A673 (cell line): ENCODE measurements around the gene HDGF. TPM values are rescaled to one million over a fixed set of nuclear protein-coding genes. Genes with fewer than 3 reads are reported as not detected.
"Not testable (repeated sequence)": the region's sequence is repeated elsewhere in the genome, so short reads cannot be mapped to it uniquely, and the experiment has no call there.

Experiments used
- BruUV-seq: library from RNA; stranded (reverse); fragments of 400-500 nt; replicated peaks from 2 replicates; lab custom pipeline; 2021; lab: Mats Ljungman, UMichigan
- CTCF ChIA-PET: fragments of 300-600 bp; sonication (Branson Sonifier 250); formaldehyde crosslinking; loops from one replicate; lab custom pipeline; 2022; ENCODE audit warnings: antibody characterized with exemption; lab: Charles Lee
- POLR2A ChIA-PET: fragments of 300-600 bp; sonication (Branson Sonifier 250); formaldehyde crosslinking; loops from one replicate; lab custom pipeline; 2022; ENCODE audit warnings: antibody characterized with exemption; ENCODE audit not compliant: low non-redundant PET; lab: Charles Lee
- DNase-seq: peaks from one replicate; pipeline ENCODE4 v3.0.0-alpha.2; 2015; ENCODE audit warnings: low spot score
- H3K27ac ChIP-seq: fragments of 200-600 bp; sonication (generic); 2 replicates; pipeline ENCODE4 v1.5.1; 2016; ENCODE audit warnings: mixed run types, low read depth, mild to moderate bottlenecking, mixed read lengths, antibody characterized with exemption, low read length; ENCODE audit not compliant: poor library complexity, severe bottlenecking
- H3K27me3 ChIP-seq: fragments of 200-600 bp; sonication (generic); replicated peaks from 2 replicates; pipeline ENCODE4 v1.6.1; 2017; ENCODE audit warnings: mixed run types, low read depth, mild to moderate bottlenecking, mixed read lengths, antibody characterized with exemption, low read length; ENCODE audit not compliant: insufficient read depth, poor library complexity
- H3K36me3 ChIP-seq: fragments of 200-600 bp; sonication (generic); 2 replicates; pipeline ENCODE4 v1.6.1; 2016; ENCODE audit warnings: mixed run types, mild to moderate bottlenecking, mixed read lengths, antibody characterized with exemption, low read length; ENCODE audit not compliant: insufficient read depth, poor library complexity, severe bottlenecking
- H3K4me1 ChIP-seq: fragments of 200-600 bp; sonication (generic); 2 replicates; pipeline ENCODE4 v1.6.1; 2017; ENCODE audit warnings: mixed run types, mild to moderate bottlenecking, mixed read lengths, antibody characterized with exemption, low read length; ENCODE audit not compliant: insufficient read depth, poor library complexity, severe bottlenecking
- H3K4me3 ChIP-seq: fragments of 200-600 bp; sonication (generic); 2 replicates; pipeline ENCODE4 v1.5.1; 2016; ENCODE audit warnings: low read depth, mixed run types, mild to moderate bottlenecking, mixed read lengths, low read length; ENCODE audit not compliant: poor library complexity, severe bottlenecking
- H3K9me3 ChIP-seq: fragments of 200-600 bp; sonication (generic); 2 replicates; pipeline ENCODE4 v1.6.1; 2016; ENCODE audit warnings: mixed run types, low read depth, mild to moderate bottlenecking, mixed read lengths, antibody characterized with exemption, low read length; ENCODE audit not compliant: poor library complexity, severe bottlenecking
- CTCF ChIP-seq: fragments of 300-800, 200-600 bp; sonication (generic); conservative IDR thresholded peaks from 2 replicates; pipeline ENCODE4 v1.5.1; 2017; ENCODE audit warnings: low read depth, mild to moderate bottlenecking, antibody characterized with exemption, low read length, moderate library complexity, mixed read lengths
- EZH2 ChIP-seq: fragments of 200-600 bp; sonication (generic); IDR thresholded peaks from 2 replicates; pipeline ENCODE4 v1.6.1; 2017; ENCODE audit warnings: borderline replicate concordance, low read depth, mild to moderate bottlenecking, mixed read lengths, antibody characterized with exemption, low read length; ENCODE audit not compliant: poor library complexity, severe bottlenecking
- intact Hi-C: fragments of 100-400 bp; cut with micrococcal nuclease; formaldehyde crosslinking; loops from one replicate; pipeline ENCODE4 v1.10.0; 2022; ENCODE audit not compliant: unreplicated experiment
- total RNA-seq: library from RNA; stranded (reverse); gene quantifications from 2 replicates; pipeline ENCODE4 v1.2.3, GENCODE V29; 2021

HDGF gene
- total RNA-seq, 1 experiment from 2014 or later, result 536 TPM

- TF ChIP-seq EZH2 (no peak), CTCF (no peak)
- no peaks in the 10 kb centered on the region for H3K4me1 ChIP-seq
- H3K27me3 ChIP-seq, result no peaks in the 10 kb centered on the region
- H3K27ac ChIP-seq, result no peak overlapping the region
- no peak for DNase-seq
- no peaks in the 10 kb centered on the region for H3K36me3 ChIP-seq
- intact Hi-C loops, result no loop called here
- CTCF ChIA-PET, result interaction anchor here (0.7 kb wide), 1 partner anchor 1444 kb away, joined by 5 read pairs; no protein-coding TSS in a partner anchor
- H3K9me3 ChIP-seq, result no peaks in the 10 kb centered on the region
- no TSS peak for BruUV-seq
- POLR2A ChIA-PET, result no interaction called here
- no peak overlapping the region for H3K4me3 ChIP-seq
Measured at GRCh38 chr1:156760092-156760795, 8.8 kb upstream of the HDGF start.

DNA sequence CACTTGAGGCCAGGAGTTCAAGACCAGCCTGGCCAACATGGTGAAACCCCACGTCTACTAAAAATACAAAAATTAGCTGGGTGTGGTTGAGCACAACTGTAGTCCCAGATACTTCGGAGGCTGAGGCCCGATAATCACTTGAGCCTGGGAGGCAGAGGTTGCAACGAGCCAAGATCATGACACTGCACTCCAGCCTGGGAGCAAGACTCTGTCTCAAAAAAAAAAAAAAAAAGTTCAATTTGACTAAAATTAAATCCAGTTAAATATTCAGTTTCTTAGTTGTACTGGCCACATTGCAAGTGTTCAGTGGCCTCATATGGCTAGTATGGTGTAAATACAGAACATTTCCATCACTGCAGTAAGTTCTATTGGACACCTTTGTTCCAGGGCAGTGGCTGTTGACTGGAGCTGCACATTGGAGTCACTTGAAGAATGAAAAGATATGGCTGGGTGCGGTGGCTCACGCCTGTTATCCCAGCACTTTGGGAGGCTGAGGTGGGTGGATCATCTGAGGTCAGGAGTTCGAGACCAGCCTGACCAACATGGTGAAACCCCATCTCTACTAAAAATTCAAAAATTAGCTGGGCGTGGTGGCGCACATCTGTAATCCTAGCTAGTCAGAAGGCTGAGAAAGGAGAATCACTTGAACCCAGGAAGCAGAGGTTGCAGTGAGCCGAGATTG is 6.2 kb upstream of the HDGF start:
- H3K4me1 ChIP-seq, POLR2A ChIA-PET, DNase-seq, H3K4me3 ChIP-seq, BruUV-seq, H3K27me3 ChIP-seq, H3K36me3 ChIP-seq, CTCF ChIA-PET, H3K9me3 ChIP-seq, H3K27ac ChIP-seq, intact Hi-C loops: not testable (repeated sequence)

DNA sequence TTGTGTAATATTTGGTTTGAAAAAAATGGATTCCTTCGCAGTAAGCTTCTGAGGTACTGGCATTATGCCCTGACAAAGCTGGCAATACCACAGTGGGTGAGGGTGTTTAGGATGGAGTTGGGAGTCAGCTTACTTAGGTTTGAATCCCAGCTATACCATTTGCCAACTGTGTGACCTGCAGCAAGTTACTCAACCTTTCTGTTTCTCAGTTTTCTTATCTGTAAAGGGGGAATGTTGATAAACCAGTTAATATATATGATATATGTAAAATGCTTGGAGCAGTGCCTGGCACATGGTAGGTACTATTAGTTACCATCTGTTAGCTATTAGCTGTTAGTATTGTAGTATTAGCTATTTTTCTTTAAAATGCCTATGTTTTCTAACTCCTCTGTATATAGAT is 4.9 kb upstream of the HDGF start:
- BruUV-seq, result no TSS peak
- H3K27ac ChIP-seq, result no peak overlapping the region

DNA sequence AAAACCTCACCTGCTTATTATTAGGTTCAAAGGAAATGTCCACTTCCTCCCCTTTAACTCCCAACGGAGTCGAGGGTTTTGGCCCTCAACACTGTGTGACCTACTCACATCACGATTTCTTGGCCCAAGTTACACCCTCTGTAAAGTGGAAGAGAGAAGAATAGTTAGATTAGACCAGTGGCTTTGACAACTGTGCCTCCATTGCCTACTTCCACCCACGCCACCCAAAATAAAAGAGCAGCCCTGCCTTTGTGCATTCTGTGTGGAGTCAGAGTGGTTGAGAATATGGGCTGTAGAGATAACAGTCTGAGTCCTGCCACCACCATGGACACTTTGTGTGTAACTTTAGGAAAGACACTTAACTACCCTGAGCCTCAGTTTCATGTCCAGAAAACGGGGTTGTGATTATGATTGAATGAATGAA is 4.1 kb upstream of the HDGF start:
- no peak for DNase-seq
- H3K4me3 ChIP-seq, result no peak overlapping the region
- no peaks in the 10 kb centered on the region for H3K27me3 ChIP-seq
- no peaks in the 10 kb centered on the region for H3K36me3 ChIP-seq
- no peak overlapping the region for H3K27ac ChIP-seq
- intact Hi-C loops, result no loop called here
- H3K4me1 ChIP-seq, result peaks cover 5% of the 10 kb centered on the region
- no TSS peak for BruUV-seq
- ChIA-PET POLR2A (no interaction called here), CTCF (no interaction called here)
- no peaks in the 10 kb centered on the region for H3K9me3 ChIP-seq
- TF ChIP-seq CTCF (no peak), EZH2 (no peak)

More for the DNA sequence above, 4.9 kb upstream of the HDGF start:
- no peaks in the 10 kb centered on the region for H3K9me3 ChIP-seq
- H3K4me1 ChIP-seq, result peaks cover 5% of the 10 kb centered on the region
- DNase-seq, result no peak
- intact Hi-C loops, result no loop called here
- ChIA-PET CTCF (no interaction called here), POLR2A (no interaction called here)
- no peak overlapping the region for H3K4me3 ChIP-seq
- no peaks in the 10 kb centered on the region for H3K36me3 ChIP-seq
- TF ChIP-seq EZH2, result no peak
- no peaks in the 10 kb centered on the region for H3K27me3 ChIP-seq
